ENCODE data around the gene NOX5. TPM values are rescaled to one million over a fixed set of nuclear protein-coding genes. Genes with fewer than 3 reads are reported as not detected.

Gene NOX5
- total and polyA plus RNA-seq, 2 experiments from 2014 or later = 0.11 TPM; not detected in 1

DNA sequence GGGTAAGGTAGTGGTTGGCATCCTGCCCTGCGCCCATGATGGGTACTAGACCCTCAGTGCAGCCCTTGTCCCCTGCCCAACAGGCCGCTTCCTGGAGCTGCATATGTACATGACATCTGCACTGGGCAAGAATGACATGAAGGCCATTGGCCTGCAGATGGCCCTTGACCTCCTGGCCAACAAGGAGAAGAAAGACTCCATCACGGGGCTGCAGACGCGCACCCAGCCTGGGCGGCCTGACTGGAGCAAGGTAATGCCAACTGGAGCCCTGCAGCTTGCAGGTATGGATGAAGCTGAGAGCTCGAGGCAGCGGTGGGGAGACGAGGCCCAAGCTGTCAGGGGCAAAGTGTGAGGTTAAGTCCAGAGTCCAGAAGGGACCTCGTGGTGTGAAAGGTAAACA is 40.8 kb downstream of the NOX5 start:
- H4K20me1 ChIP-seq (ENCODE audit: insufficient read depth) = no peaks in the 10 kb centered on the region
- no peak overlapping the region for H3K27ac ChIP-seq
- no peaks in the 10 kb centered on the region; the same call in 1 of the 2 replicates for H3K27me3 ChIP-seq (replicated peaks; ENCODE audit: insufficient read depth)
- no peaks in the 10 kb centered on the region for H3K4me1 ChIP-seq (ENCODE audit: insufficient read depth)
- in situ Hi-C loops (cut with MboI) = loop anchor here (25.0 kb wide), 1 partner anchor 332 kb away; no protein-coding TSS in a partner anchor
- H3K9ac ChIP-seq = no peak overlapping the region
- no peak for DNase-seq
- WGBS, 2 experiments (ENCODE audit: low coverage in 1 of 2, low lambda C conversion rate in 2 of 2, missing lambda C conversion rate in 2 of 2) = 80 to 86% methylated on average over 9 to 10 of the region's 10 CpGs
- H3K4me2 ChIP-seq (ENCODE audit: unreplicated experiment) = no peak overlapping the region
- H3K9me3 ChIP-seq (ENCODE audit: low read depth) = no peaks in the 10 kb centered on the region
- H3K79me2 ChIP-seq (ENCODE audit: insufficient read depth) = no peaks in the 10 kb centered on the region
- H3K9me2 ChIP-seq (ENCODE audit: insufficient read depth) = no peaks in the 10 kb centered on the region
- H3K4me3 ChIP-seq = no peak overlapping the region
- H2AFZ ChIP-seq = no peak overlapping the region
- no peaks in the 10 kb centered on the region for H3K36me3 ChIP-seq (ENCODE audit: low read depth)
- TF ChIP-seq EZH2phosphoT487 (IDR thresholded peaks at IDR 0.05; ENCODE audit: insufficient read depth, low read depth) = no peak
- no peak for TF ChIP-seq EZH2 (IDR thresholded peaks at IDR 0.05; ENCODE audit: insufficient read depth, poor library complexity, severe bottlenecking)
- no peaks in the 10 kb centered on the region for H3F3A ChIP-seq (ENCODE audit: insufficient read depth)

DNA sequence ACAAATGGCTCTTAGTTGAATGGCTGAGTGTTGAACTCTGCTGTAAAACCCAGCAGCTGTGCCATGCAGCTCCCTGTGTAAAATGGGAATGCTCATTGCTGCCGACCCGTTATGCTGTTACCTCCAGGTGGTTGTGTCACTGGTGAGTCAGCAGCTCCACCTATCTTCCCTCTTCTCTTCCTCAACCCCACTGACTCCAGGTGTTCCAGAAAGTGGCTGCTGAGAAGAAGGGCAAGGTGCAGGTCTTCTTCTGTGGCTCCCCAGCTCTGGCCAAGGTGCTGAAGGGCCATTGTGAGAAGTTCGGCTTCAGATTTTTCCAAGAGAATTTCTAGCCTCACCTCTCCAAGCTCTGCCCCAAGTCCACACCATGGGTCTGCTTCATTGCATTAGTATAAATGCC is 41.9 kb downstream of the NOX5 start:
- no peaks in the 10 kb centered on the region; the same call in 1 of the 2 replicates for H3K27me3 ChIP-seq (replicated peaks; ENCODE audit: insufficient read depth)
- no peaks in the 10 kb centered on the region for H3F3A ChIP-seq (ENCODE audit: insufficient read depth)
- H3K36me3 ChIP-seq (ENCODE audit: low read depth) = no peaks in the 10 kb centered on the region
- no peak overlapping the region for H3K27ac ChIP-seq
- 28 to 52% methylated on average over 3 of the region's 3 CpGs for WGBS, 2 experiments (ENCODE audit: low coverage in 1 of 2, low lambda C conversion rate in 2 of 2, missing lambda C conversion rate in 2 of 2)
- no peaks in the 10 kb centered on the region for H3K4me1 ChIP-seq (ENCODE audit: insufficient read depth)
- H3K9me3 ChIP-seq (ENCODE audit: low read depth) = no peaks in the 10 kb centered on the region
- in situ Hi-C loops (cut with MboI) = loop anchor here (25.0 kb wide), 1 partner anchor 331 kb away; no protein-coding TSS in a partner anchor
- H3K9me2 ChIP-seq (ENCODE audit: insufficient read depth) = no peaks in the 10 kb centered on the region
- H4K20me1 ChIP-seq (ENCODE audit: insufficient read depth) = no peaks in the 10 kb centered on the region
- DNase-seq = peak; percentile 36
- no peaks in the 10 kb centered on the region for H3K79me2 ChIP-seq (ENCODE audit: insufficient read depth)
- no peak overlapping the region for H3K4me3 ChIP-seq
- H3K9ac ChIP-seq = no peak overlapping the region
- no peak overlapping the region for H2AFZ ChIP-seq
- TF ChIP-seq EZH2 (IDR thresholded peaks at IDR 0.05; ENCODE audit: insufficient read depth, poor library complexity, severe bottlenecking) (no peak), EZH2phosphoT487 (IDR thresholded peaks at IDR 0.05; ENCODE audit: insufficient read depth, low read depth) (no peak)
- no peak overlapping the region for H3K4me2 ChIP-seq (ENCODE audit: unreplicated experiment)

DNA sequence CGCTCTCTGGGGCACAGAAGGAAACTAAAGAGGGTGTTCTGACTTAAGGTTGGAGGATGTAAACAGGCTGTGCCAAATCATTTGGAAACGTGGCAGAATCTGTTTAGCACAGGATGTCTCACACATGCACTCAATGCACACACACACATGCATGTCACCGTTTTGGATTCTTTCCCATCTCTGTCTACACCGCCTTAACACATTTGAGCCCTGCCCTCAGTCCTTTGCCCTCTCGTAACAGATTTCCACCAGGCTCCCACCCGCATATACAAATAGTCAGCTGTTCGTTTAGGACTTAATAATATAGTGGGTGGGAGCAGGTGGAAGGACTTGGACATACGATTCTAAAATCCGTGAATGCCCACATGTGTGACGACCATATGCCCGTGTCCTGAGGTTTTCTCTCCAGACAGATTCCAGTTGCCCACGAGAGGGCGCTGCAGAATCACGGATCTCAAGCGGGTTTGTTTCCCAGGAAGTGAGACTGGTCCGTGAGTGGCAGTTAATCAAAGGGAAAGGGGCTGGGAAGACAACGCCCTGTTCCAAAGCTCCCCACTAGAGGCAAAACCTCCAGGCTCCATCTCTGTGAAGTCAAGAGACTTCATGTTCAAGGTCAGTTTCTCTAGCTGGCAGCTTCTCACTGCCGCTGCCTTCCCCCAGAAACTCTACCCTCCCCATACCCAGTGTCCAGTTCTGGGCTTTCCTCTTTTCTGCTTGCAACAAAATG is 44.5 kb downstream of the NOX5 start:
- Histone ChIP-seq H4K20me1 (ENCODE audit: insufficient read depth) (no peaks in the 10 kb centered on the region), H3K9ac (no peak overlapping the region), H3K27ac (no peak overlapping the region), H3F3A (ENCODE audit: insufficient read depth) (no peaks in the 10 kb centered on the region), H3K4me1 (ENCODE audit: insufficient read depth) (no peaks in the 10 kb centered on the region), H3K79me2 (ENCODE audit: insufficient read depth) (no peaks in the 10 kb centered on the region), H3K4me2 (ENCODE audit: unreplicated experiment) (peak overlapping the region; percentile 5), H3K9me2 (ENCODE audit: insufficient read depth) (no peaks in the 10 kb centered on the region), H3K4me3 (no peak overlapping the region), H3K9me3 (ENCODE audit: low read depth) (no peaks in the 10 kb centered on the region), H3K27me3 (replicated peaks; ENCODE audit: insufficient read depth) (no peaks in the 10 kb centered on the region), H3K36me3 (ENCODE audit: low read depth) (no peaks in the 10 kb centered on the region), H2AFZ (peak overlapping the region; percentile 53)
- TF ChIP-seq EZH2phosphoT487 (IDR thresholded peaks at IDR 0.05; ENCODE audit: insufficient read depth, low read depth) = no peak
- no peak for TF ChIP-seq EZH2 (IDR thresholded peaks at IDR 0.05; ENCODE audit: insufficient read depth, poor library complexity, severe bottlenecking)
- in situ Hi-C loops (cut with MboI) = loop anchor here (25.0 kb wide), 1 partner anchor 328 kb away; no protein-coding TSS in a partner anchor
- peak; percentile 86 for DNase-seq
- 12 to 16% methylated on average over 18 of the region's 18 CpGs for WGBS, 2 experiments (ENCODE audit: low coverage in 1 of 2, low lambda C conversion rate in 2 of 2, missing lambda C conversion rate in 2 of 2)

DNA sequence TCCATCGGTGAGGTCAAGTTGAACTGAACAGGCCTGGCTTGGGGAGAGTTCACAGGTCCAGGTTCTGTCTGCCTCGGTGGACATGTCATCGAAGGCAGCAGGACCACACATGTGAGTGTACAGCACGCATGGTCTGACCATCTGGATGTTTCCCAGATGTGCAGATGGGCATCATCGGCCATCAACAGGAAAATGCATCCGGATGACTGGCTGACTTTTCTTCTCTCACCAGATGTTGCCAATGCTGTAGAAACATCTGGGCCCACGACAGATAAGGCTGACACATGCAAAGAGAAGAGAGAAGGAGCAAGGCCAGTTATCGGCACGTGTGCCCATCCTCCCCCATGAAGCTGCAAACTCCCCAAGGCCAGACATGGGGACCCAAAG is 45.1 kb downstream of the NOX5 start:
- Histone ChIP-seq H3K9me2 (ENCODE audit: insufficient read depth) (no peaks in the 10 kb centered on the region), H2AFZ (peak overlapping the region; percentile 53), H3K9ac (no peak overlapping the region), H3K4me1 (ENCODE audit: insufficient read depth) (no peaks in the 10 kb centered on the region), H3K27me3 (replicated peaks; ENCODE audit: insufficient read depth) (no peaks in the 10 kb centered on the region), H3K4me2 (ENCODE audit: unreplicated experiment) (peak overlapping the region; percentile 5), H3K79me2 (ENCODE audit: insufficient read depth) (no peaks in the 10 kb centered on the region), H3K4me3 (no peak overlapping the region), H4K20me1 (ENCODE audit: insufficient read depth) (no peaks in the 10 kb centered on the region), H3K9me3 (ENCODE audit: low read depth) (no peaks in the 10 kb centered on the region), H3K36me3 (ENCODE audit: low read depth) (no peaks in the 10 kb centered on the region), H3K27ac (no peak overlapping the region), H3F3A (ENCODE audit: insufficient read depth) (no peaks in the 10 kb centered on the region)
- 74 to 76% methylated on average over 9 of the region's 9 CpGs for WGBS, 2 experiments (ENCODE audit: low coverage in 1 of 2, low lambda C conversion rate in 2 of 2, missing lambda C conversion rate in 2 of 2)
- DNase-seq = no peak
- TF ChIP-seq EZH2phosphoT487 (IDR thresholded peaks at IDR 0.05; ENCODE audit: insufficient read depth, low read depth) (no peak), EZH2 (IDR thresholded peaks at IDR 0.05; ENCODE audit: insufficient read depth, poor library complexity, severe bottlenecking) (no peak)
- in situ Hi-C loops (cut with MboI) = loop anchor here (25.0 kb wide), 1 partner anchor 328 kb away; no protein-coding TSS in a partner anchor

Data from GM23248 (cell line).